Stimulated activated CD8-positive, alpha-beta memory T cell treated with anti-CD3 and anti-CD28 coated beads, Interleukin-12 subunit alpha, Interleukin-12 subunit beta, amount 100 ng/mL, for 1 hour (primary cell): Measurements from ENCODE around the gene C2orf80.
"Not testable (repeated sequence)": the region's sequence is repeated elsewhere in the genome, so short reads cannot be mapped to it uniquely, and the experiment has no call there.

ENCODE experiments used
- DNase-seq: peaks from one replicate; pipeline ENCODE4 v3.0.0-alpha.2; 2020; ENCODE audit warnings: low read depth

The C2orf80 gene

GRCh38 chr2:208189810-208190503, at the start of gene C2orf80:
Gene C2orf80 (minus strand): TSS chr2:208190030. CDS start chr2:208186986, 3,044 bp downstream.
- no peak for DNase-seq

DNA sequence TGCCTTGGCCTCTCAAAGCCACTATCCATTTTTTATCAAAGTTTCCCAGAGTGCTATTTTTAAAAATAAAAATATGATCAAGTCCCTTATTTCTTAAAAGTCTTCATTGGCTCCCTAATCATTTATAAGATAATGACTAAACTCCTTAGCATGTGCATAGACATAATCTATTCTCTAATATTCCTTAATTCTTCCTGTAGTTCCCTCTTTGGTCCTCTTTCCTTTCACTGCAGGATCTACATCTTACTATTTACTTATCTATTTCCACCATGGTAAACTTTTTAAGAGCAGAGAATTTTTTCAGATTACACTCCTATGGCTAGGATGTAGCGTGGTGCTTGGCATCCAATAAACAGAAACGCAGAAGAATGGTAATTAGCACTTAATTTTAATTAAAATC, 46.0 kb upstream of the C2orf80 start:
- no peak for DNase-seq

- DNase-seq, result no peak
Observed at GRCh38 chr2:208234786-208235185, 45.0 kb upstream of the C2orf80 start.

GRCh38 chr2:208228476-208228875, 38.6 kb upstream of the C2orf80 start:
- DNase-seq, result no peak

DNA sequence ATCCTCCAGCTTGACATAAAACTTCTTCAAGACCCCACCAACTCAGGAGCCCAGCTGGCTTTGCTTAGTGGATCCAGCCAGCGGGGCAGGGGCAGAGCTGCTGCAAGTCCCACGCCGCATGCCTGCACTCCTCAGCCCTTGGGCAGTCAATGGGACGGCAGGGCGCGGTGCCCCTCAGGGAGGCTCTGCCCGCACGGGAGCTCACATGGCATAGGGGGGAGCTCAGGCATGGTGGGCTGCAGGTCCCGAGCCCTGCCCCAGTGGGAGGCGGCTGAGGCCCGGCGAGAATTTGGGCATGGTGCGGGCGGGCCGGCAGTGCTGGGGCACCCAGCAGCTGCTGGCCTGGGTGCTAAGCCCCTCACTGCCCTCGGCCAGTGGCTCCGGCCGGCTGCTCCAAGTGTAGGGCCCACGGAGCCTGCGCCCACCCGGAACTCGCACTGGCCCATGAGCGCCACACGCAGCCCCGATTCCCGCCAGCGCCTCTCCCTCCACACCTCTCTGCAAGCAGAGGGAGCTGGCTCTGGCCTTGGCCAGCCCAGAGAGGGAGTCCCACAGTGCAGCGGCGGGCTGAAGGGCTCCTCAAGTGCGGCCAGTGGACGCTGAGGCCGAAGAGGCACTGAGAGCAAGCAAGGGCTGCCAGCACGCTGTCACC, 37.9 kb upstream of the C2orf80 start:
- no peak for DNase-seq

GRCh38 chr2:208224802-208225201, 35.0 kb upstream of the C2orf80 start:
- DNase-seq, result no peak

GRCh38 chr2:208222351-208222750, 32.5 kb upstream of the C2orf80 start:
- DNase-seq, result no peak

DNA sequence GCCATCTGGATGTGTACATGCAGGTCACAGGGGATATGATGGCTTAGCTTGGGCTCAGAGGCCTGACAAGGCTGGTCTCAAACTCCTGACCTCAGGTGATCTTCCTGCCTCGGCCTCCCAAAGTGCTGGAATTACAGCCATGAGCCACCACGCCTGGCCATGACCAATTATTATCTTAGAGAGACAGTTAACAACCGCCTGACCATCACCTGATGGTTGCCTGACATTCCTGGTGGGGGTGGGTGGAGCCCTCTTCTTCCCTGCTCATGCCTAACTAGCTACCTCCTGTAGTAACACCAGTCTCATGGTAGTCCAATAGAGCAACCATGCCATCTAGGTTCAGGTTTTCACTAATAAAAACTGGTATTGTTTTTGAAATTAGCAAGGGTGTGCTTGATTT, 32.0 kb upstream of the C2orf80 start:
- not testable (repeated sequence) for DNase-seq

DNA sequence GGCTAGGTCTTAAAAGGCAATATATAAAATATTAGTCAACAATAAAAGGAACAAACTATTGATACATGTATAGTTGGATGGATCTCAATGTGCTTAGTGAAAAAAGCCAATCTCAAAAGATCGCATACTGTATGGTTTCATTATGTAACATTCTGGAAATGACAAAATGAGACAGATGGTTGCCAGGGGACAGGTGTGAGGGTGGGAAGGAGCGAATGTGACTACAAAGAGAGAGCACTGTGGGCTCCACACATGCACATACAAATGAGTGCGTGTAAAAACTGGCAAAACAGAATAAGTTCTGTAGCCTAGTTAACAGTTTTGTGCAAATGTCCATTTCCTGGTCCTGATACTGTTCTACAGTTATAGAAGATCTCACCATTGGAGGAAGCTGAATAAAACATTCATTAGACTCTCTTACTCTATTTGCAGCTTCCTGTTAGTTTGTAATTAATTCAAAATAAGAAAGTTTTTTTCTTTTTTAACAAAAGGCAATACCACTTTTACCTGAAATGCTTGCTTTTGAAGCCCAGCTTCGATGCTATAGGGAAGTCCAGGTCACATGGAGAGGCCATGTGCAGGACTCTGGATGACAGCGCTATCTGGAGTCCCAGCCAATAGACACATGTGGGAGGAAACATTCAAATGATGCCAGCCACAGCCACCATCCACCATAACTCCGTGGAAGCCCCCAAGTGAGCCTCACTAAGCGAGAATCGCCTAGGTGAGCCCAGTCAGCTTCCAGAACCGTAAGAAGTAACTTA, 21.0 kb upstream of the C2orf80 start:
- no peak for DNase-seq

- no peak for DNase-seq
Observed at GRCh38 chr2:208208335-208209085, 18.7 kb upstream of the C2orf80 start.

DNA sequence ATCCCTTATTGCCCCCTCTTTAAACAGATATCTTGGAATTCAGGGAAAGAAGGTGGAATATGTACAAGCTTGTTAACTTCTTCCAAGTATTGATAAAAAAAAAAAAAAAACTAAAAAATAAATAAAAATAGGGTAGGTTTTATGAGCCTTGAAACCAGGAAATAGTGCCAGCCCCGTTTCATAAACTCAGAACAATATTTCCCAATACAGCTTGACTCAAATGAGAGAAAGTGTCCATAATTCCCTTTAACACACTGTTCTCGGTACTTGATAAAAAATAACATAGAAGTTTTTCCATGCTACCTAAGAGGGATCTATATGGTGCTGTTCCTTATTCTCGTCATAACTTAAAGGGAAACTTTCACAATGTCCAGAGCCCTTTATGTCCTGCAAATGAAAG, 17.9 kb upstream of the C2orf80 start:
- no peak for DNase-seq

- no peak for DNase-seq
Observed at GRCh38 chr2:208204166-208204565, 14.3 kb upstream of the C2orf80 start.

DNA sequence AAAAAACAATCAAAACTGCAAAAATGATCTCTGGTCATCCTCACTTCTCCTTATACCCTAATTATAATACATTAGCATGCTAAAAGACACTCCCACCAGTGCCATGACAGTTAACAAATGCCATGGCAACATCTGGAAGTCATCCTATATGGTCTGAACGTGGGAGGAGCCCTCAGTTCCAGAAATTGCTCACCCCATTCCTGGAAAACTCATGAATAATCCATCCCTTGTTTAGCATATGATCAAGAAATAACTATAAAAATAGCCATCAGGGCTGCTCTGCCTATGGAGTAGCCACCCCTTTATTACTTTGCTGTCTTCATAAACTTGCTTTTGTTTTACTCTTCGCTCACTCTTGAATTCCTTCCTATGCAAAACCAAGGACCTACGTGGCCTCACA, 5.7 kb upstream of the C2orf80 start:
- DNase-seq, result no peak

- no peak for DNase-seq
Observed at GRCh38 chr2:208192611-208193236, 2.9 kb upstream of the C2orf80 start.

- no peak for DNase-seq
Observed at GRCh38 chr2:208189069-208189809, 591 bp downstream of the C2orf80 start.

DNA sequence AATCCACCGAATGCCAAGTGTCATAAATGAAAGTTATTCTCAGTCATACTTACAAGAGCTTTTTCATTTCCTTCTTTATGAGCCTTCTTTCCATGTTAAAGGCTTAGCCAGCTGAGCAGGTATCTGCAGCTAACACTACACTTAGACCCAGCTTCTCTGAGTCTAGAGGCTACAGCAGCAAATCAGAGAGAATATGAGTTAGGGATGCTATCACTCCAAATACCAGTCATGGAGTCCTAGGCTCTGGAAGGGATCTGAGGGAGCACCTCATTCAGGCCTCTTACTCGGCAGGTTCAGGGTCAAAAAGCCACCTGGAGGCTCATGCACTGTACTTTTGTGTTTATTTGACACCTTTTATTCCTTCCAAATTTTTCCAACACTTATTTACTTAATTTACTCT, 2.9 kb downstream of the C2orf80 start:
- no peak for DNase-seq

DNA sequence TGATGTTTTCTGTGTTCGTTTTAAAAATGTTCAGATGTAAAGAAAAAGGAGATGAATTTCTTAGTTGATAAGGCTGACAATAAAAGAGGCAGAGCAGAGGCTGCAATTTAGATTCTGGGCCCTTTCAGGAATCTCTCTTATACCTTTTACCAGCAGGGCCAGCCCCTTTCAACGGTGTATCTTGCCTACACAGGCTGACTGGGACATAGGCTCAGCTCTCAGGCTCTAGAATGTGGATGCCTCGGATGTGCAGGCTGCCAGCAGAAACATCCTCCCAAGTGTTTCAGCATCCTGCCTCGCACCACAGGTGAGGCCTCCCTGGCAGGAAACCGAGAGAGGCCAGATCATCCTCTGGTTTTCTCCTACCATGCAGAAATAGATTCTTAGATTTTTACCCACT, 3.4 kb downstream of the C2orf80 start:
- DNase-seq, result no peak

GRCh38 chr2:208183972-208184705, 5.7 kb downstream of the C2orf80 start:
- DNase-seq, result no peak

GRCh38 chr2:208183526-208183925, 6.3 kb downstream of the C2orf80 start:
- DNase-seq, result no peak

DNA sequence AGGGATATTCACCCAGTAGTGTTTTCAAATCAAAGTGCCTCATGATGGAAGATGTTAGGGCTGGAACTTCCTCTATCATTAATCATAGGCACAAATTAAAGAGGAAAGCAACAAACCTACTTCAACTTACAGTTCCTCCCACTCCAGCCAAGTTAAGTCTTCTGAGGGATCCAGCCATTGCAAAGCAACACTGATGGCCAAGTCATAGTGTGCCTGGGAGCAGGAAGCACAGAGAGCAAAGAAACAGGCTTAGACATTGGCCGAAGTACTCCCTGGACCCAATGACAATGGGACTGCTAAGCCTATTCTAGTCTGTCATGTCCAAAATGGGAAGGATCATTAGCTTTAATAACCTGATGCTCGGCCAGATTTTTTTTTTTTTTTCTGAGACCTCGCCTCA, 7.0 kb downstream of the C2orf80 start:
- DNase-seq, result no peak
